GM06990 (cell line): ENCODE data around the gene BMERB1.
"Not testable (repeated sequence)": the region's sequence is repeated elsewhere in the genome, so short reads cannot be mapped to it uniquely, and the experiment has no call there.

Source experiments
- DNase-seq: peaks from one replicate; pipeline ENCODE4 v3.0.0-alpha.2; 2011; ENCODE audit not compliant: insufficient read length; ENCODE audit errors: extremely low read depth
- H3K27me3 ChIP-seq: replicated peaks from 2 replicates; pipeline ENCODE4 v1.6.0; 2011; ENCODE audit warnings: low read length; ENCODE audit not compliant: control insufficient read depth, insufficient read depth
- H3K36me3 ChIP-seq: 2 replicates; pipeline ENCODE4 v1.5.1; 2011; ENCODE audit warnings: low read length; ENCODE audit not compliant: control insufficient read depth, insufficient read depth
- H3K4me3 ChIP-seq: replicated peaks from 2 replicates; pipeline ENCODE4 v1.5.1; 2011; ENCODE audit warnings: low read depth, mild to moderate bottlenecking, control low read depth, low read length
- TF ChIP-seq, protein P1 (sequence below): IDR thresholded peaks from 2 replicates; pipeline ENCODE4 v1.5.1; 2011; ENCODE audit warnings: low read length, control low read depth, mild to moderate bottlenecking, inconsistent platforms; ENCODE audit not compliant: insufficient read depth, poor library complexity, severe bottlenecking

BMERB1 gene

GRCh38 chr16:15466886-15467781 lies 32.7 kb downstream of the BMERB1 start:
- H3K27me3 ChIP-seq: no peaks in the 10 kb centered on the region
- no peak for DNase-seq

DNA sequence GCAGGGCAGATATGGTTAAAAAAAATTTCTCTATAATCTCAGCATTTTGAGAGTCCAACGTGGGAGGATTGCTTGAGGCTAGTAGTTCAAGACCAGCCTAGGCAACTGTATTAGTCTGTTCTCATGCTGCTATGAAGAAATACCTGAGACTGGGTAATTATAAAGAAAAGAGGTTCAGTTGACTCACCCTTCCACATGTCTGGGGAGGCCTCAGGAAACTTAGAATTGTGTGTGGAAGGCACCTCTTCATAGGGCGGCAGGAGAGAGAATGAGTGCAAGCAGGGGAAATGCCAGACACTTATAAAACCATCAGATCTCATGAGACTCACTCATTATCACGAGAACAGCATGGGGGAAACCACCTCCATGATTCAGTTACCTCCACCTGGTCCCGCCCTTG lies 42.6 kb downstream of the BMERB1 start:
- not testable (repeated sequence) for DNase-seq, H3K27me3 ChIP-seq

More at GRCh38 chr16:15466886-15467781, 32.7 kb downstream of the BMERB1 start:
- TF ChIP-seq, protein P1, sequence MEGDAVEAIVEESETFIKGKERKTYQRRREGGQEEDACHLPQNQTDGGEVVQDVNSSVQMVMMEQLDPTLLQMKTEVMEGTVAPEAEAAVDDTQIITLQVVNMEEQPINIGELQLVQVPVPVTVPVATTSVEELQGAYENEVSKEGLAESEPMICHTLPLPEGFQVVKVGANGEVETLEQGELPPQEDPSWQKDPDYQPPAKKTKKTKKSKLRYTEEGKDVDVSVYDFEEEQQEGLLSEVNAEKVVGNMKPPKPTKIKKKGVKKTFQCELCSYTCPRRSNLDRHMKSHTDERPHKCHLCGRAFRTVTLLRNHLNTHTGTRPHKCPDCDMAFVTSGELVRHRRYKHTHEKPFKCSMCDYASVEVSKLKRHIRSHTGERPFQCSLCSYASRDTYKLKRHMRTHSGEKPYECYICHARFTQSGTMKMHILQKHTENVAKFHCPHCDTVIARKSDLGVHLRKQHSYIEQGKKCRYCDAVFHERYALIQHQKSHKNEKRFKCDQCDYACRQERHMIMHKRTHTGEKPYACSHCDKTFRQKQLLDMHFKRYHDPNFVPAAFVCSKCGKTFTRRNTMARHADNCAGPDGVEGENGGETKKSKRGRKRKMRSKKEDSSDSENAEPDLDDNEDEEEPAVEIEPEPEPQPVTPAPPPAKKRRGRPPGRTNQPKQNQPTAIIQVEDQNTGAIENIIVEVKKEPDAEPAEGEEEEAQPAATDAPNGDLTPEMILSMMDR: no peak
- H3K36me3 ChIP-seq: no peaks in the 10 kb centered on the region
- H3K4me3 ChIP-seq: no peak overlapping the region

GRCh38 chr16:15477802-15478201 lies 43.4 kb downstream of the BMERB1 start:
- Histone ChIP-seq H3K4me3 (no peak overlapping the region), H3K36me3 (no peaks in the 10 kb centered on the region), H3K27me3 (no peaks in the 10 kb centered on the region)
- DNase-seq: no peak
- TF ChIP-seq, protein P1: no peak

More for the DNA sequence above, 42.6 kb downstream of the BMERB1 start:
- H3K36me3 ChIP-seq, H3K4me3 ChIP-seq: not testable (repeated sequence)

DNA sequence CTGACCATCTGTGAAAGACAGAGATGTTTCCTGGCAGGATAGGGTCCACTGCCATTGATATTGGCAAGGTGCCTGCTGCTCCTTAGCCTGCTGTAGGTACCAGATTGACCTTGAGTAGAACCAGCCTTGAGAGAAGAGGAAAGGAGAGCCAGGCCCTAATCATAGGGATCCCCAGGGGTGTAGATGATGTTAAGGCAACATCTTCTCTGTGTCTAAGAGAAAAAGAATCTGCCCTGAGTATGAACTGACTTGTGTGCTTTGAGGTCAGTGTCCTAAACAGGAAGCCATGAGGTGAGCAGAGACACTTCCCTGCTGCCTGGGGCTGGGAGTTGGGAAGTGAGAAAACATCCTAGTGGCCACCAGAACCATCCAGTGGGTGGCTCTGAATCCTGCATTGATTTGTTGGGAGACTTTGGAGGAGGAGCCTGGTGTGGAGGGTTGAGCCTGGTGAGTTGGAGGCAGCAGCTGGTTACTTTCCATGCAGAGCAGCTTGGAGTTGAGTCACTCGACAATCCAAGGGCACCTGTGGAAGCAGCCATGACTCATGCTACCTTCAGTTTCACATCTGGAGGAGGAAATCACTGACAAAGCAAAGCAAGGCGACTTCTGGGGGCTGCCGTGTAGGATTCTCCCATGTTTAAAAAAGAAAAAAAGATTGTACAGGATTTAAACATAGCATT lies 47.8 kb downstream of the BMERB1 start:
- DNase-seq: no peak
- Histone ChIP-seq H3K36me3 (no peaks in the 10 kb centered on the region), H3K4me3 (no peak overlapping the region), H3K27me3 (no peaks in the 10 kb centered on the region)
- TF ChIP-seq, protein P1: no peak

- H3K4me3 ChIP-seq: no peak overlapping the region
- no peaks in the 10 kb centered on the region for H3K27me3 ChIP-seq
- TF ChIP-seq, protein P1: no peak
- no peak for DNase-seq
- no peaks in the 10 kb centered on the region for H3K36me3 ChIP-seq
Measured at GRCh38 chr16:15482748-15483298, 48.4 kb downstream of the BMERB1 start.

DNA sequence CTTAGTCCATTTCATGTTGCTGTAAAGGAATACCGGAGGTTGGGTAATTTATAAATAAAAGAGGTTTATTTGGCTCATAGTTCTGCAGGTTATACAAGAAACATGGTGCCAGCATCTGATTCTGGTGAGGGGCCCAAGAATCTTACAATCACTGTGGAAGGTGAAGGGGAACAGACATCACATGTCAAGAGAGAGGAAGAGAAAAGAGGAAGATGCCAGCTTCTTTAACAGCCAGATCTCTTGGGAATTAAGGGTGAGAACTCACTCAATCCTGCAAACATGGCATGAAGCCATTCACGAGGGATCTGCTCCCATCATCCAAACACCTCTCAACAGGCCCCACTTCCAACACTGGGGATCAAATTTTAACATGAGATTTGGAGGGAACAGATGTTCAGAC lies 49.5 kb downstream of the BMERB1 start:
- Histone ChIP-seq H3K27me3 (no peaks in the 10 kb centered on the region), H3K36me3 (no peaks in the 10 kb centered on the region), H3K4me3 (no peak overlapping the region)
- DNase-seq: no peak
- TF ChIP-seq, protein P1: no peak
